Body of pancreas (tissue), 4 donors: ENCODE data around the gene OOSP1.

Source experiments
- POLR2A ChIP-seq, 3 donors: fragments of 450-650 bp; IDR thresholded peaks; one replicate each; pipeline ENCODE4 v1.6.1; 2016; ENCODE audit warnings: antibody characterized with exemption in 3 of 3, mild to moderate bottlenecking in 2 of 3
- TF ChIP-seq, protein P1 (sequence below), 7 experiments: fragments of 450-650 bp in 4 of 7; fragments of 200-600 bp in 3 of 7; sonication (generic) in 3 of 7; IDR thresholded peaks; one replicate each; pipeline ENCODE4 v1.5.1; 2016 to 2019; ENCODE audit warnings: antibody characterized with exemption in 7 of 7

DNA sequence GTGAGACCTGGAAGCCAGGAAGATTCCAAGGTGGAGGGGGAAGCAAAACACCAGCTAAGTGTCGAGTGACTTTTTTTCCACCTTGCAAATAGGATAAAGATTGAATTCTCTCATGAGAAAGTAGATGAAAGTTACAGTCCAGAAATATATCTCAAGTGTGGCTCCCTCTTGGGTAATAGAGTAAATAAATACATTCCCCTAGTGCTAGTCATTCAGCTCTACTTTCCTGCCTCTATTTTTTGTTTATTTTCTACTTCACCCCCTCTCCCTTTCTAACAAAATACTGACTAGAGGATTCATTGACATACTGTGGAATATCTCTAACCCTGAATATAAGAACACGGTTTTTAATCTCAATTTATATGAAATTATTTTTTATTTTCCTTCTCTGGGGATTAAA, 59.6 kb downstream of the OOSP1 start:
- TF ChIP-seq, protein P1, sequence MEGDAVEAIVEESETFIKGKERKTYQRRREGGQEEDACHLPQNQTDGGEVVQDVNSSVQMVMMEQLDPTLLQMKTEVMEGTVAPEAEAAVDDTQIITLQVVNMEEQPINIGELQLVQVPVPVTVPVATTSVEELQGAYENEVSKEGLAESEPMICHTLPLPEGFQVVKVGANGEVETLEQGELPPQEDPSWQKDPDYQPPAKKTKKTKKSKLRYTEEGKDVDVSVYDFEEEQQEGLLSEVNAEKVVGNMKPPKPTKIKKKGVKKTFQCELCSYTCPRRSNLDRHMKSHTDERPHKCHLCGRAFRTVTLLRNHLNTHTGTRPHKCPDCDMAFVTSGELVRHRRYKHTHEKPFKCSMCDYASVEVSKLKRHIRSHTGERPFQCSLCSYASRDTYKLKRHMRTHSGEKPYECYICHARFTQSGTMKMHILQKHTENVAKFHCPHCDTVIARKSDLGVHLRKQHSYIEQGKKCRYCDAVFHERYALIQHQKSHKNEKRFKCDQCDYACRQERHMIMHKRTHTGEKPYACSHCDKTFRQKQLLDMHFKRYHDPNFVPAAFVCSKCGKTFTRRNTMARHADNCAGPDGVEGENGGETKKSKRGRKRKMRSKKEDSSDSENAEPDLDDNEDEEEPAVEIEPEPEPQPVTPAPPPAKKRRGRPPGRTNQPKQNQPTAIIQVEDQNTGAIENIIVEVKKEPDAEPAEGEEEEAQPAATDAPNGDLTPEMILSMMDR (IDR thresholded peaks at IDR 0.05), result no peak
- no peak for TF ChIP-seq POLR2A (IDR thresholded peaks at IDR 0.05)
